ENCODE data around the gene LRRC26.

LRRC26 gene

DNA sequence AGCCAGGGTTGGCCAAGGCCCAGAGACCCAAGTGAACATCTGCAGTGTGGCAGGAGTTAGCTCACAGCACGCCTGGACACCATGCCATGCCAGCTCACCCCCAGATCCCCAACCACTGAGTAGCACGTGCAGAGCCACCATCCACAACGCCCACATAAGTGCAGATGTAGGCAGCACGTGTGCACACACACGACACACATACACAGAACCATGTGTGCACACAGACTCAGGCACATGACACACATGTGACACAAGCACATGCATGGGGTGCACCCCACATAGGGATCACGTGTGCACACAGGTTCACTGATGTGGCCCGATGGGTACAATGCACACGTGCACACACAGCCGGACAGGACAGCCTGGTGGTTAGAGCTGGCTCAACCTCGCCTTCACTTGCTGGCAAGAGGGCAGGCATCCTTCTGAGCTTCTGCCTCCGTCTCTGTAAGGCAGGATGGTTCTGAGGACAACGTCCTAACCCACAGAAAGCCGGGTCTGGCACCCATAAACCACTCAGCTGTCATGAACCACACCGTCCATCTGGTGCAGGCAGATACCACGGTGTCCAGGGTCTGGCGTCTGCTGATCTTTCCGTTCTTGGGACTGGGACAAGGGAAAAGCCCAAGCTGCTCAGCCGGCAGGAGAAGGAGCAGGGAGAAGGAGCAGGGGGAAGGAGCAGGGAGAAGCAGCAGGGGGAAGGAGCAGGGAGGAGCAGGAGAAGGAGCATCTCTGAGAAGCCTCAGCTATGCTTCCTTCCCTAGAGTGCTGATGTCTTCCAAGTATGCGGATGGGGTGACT, 12.0 kb downstream of the LRRC26 start:
- DNase-seq (ENCODE audit: insufficient read length, low spot score): no peak
- FAIRE-seq: no peak

DNA sequence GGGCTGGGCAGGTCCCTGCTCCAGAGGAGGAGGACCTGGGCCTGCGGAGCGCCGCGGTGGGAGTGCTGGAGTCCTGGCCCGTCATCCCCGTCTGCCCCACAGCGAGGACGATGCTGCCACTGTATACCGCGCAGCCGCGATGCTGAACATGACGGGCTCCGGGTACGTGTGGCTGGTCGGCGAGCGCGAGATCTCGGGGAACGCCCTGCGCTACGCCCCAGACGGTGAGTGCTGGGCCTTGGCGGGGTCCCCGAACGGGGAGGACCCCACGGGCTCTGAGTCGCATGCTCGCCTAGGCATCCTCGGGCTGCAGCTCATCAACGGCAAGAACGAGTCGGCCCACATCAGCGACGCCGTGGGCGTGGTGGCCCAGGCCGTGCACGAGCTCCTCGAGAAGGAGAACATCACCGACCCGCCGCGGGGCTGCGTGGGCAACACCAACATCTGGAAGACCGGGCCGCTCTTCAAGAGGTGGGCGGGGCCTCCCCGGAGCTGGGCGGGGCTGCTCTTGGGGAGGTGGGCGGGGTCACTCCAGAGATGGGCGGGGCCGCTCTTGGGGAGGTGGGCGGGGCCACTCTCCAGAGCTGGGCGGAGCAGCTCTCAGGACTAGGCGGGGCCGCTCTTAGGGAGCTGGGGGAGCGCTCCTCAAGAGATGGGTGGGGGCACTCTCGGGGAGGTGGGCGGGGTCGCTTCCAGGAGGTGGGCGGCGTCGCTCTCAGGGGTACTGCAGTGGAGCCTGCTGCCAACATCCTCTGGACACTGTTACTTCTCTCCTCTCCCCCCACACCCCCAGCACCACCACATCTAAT, 13.1 kb downstream of the LRRC26 start:
- FAIRE-seq (peak; percentile 56), DNase-seq (ENCODE audit: insufficient read length, low spot score) (no peak)

DNA sequence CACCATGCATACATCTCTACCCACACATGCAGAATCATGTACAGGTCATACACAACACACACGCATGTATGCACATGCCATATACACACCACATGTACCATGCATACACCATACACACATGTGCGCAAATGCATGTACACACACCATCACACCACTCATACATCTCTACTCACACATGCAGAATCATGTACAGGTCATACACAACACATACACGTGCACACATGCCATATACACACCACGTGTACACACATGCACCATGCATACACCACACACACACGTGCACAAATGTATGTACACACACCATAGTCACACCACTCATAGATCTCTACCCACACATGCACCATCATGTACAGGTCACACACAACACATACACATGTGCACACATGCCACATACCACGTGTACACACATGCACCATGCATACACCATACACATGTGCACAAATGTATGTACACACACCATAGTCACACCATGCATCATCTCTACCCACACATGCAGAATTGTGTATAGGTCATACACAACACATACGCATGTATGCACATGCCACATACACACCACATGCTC, 16.9 kb downstream of the LRRC26 start:
- FAIRE-seq: no peak

DNA sequence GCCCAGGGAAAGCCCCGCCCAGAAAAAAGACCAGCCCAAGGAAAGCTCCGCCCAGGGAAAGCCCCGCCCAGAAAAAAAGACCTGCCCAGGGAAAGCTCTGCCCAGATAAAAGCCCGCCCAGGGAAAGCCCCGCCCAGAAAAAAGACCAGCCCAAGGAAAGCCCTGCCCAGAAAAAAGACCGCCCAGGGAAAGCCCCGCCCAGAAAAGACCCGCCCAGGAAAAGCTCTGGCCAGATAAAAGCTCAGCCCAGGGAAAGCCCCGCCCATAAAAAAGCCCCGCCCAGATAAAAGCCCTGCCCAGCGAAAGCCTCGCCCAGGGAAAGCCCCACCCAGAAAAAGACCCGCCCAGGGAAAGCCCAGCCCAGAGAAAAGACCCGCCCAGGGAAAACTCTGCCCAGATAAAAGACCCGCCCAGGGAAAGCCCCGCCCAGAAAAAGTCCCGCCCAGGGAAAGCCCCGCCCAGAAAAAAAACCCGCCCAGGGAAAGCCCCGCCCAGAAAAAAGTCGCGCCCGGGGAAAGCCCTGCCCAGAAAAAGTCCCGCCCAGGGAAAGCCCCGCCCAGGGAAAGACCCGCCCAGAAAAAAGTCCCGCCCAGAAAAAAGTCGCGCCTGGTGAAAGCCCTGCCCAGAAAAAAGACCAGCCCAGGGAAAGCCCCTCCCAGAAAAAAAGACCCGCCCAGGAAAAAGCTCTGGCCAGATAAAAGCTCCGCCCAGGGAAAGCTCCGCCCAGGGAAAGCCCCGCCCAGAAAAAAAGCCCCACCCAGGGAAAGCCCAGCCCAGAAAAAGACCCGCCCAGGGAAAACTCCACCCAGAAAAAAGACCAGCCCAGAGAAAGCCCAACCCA, 19.0 kb downstream of the LRRC26 start:
- FAIRE-seq (peak; percentile 94), DNase-seq (ENCODE audit: insufficient read length, low spot score) (peak; percentile 76)

More for the DNA sequence above, 16.9 kb downstream of the LRRC26 start:
- no peak for DNase-seq (ENCODE audit: insufficient read length, low spot score)

DNA sequence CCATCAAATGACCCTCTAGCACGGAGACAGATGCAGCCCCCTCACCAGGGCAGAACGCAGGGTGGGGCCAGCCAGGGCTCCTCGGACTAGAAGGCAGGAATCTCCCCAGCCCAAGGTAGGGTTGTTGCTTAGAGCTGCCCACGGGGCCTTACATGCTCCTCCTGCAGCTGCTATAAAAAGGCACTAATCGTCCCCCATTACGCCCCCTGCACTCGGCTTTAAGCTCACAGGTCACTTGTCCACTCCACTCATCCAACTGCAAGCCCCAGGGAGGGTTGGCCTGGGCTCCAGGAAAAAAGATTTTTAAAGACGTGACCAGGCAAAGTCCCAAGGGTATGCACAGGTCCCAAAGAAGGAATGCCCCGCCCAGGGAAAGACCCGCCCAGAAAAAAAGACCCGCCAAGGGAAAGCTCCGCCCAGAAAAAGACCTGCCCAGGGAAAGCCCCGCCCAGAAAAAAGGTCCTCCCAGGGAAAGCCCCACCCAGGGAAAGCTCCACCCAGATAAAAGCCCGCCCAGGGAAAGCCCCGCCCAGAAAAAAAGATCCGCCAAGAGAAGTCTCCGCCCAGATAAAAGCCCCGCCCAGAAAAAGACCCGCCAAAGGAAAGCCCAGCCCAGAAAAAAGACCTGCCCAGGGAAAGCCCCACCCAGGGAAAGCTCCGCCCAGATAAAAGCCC, 19.8 kb downstream of the LRRC26 start:
- FAIRE-seq: no peak
- no peak for DNase-seq (ENCODE audit: insufficient read length, low spot score)

DNA sequence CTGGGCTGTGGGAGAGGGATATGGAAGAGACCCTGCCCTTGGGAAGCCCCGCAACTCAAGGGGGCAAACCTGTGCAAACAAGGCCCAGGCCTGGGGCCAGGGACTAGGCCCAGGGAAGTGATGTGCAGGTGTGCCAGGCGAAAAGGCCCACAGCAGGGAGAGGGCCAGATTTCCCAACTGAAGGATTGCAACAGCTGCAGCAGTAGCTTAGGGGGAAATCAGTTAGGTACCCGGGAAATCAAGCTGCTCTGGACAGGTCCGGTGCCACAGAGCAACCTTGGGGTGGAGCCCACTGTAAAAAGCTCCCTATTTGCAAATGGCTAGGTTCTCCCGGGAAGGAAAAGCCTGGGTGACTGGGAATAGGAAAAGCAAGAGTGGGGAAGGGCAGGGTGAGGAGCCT, 20.5 kb downstream of the LRRC26 start:
- FAIRE-seq (no peak), DNase-seq (ENCODE audit: insufficient read length, low spot score) (no peak)

DNA sequence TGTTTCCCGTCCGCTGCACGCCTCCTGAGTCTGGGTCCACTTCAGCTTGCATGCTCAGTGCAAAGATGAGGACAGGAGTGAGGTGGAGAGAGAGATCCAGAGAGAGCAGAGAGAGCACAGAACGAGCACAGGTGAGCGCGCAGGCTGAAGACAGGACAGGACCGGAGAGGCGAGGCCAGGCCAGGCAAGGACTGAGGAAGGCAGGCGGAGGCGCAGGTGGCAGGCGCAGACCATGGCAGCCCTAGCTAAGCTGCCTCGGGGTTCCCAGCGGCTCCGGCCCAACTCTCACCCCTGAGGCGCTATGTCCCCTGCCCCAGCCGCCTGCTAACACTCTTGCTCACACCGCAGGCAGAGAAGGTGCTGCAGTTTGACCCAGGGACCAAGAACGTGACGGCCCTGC, 21.2 kb downstream of the LRRC26 start:
- DNase-seq (ENCODE audit: insufficient read length, low spot score) (no peak), FAIRE-seq (no peak)

DNA sequence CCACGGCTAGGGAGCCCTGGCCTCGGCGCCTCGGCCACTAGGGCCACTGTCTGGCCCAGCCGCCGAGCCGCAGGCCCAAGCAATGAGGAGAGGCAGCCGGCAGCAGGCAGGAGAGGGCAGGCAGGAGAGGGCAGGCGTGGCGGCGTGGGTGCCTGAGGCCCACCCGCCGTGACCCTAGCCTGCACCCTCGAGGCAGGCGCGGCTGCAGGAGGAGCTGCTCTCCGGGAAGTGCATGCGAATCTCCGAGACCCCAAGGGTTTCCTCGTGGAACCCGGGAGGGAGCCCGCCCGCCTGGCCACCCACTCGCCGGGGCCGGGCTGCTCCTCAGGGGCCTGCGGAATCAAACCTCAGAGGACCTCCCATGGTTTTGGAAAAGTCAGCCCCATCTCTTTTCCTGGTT, 21.6 kb downstream of the LRRC26 start:
- no peak for DNase-seq (ENCODE audit: insufficient read length, low spot score)
- no peak for FAIRE-seq

DNA sequence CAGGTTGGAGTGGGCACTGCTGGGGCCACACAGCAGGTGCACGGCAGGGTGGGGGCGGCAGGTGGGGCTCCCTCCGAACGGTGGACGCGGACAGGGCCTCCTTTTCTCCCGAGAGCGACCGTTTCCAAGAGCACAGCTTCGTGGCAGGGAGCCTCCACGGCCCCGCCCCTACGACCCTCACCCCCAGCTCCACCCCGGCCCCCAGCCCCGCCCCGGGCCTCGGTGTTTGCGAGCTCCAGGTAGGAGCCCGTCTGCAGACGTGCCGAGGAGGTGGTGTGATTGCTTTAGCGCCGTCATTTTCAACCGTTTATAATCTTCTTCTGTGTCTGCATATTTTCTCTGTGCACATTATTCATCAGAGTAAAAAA, 22.1 kb downstream of the LRRC26 start:
- DNase-seq (ENCODE audit: insufficient read length, low spot score): no peak
- no peak for FAIRE-seq

DNA sequence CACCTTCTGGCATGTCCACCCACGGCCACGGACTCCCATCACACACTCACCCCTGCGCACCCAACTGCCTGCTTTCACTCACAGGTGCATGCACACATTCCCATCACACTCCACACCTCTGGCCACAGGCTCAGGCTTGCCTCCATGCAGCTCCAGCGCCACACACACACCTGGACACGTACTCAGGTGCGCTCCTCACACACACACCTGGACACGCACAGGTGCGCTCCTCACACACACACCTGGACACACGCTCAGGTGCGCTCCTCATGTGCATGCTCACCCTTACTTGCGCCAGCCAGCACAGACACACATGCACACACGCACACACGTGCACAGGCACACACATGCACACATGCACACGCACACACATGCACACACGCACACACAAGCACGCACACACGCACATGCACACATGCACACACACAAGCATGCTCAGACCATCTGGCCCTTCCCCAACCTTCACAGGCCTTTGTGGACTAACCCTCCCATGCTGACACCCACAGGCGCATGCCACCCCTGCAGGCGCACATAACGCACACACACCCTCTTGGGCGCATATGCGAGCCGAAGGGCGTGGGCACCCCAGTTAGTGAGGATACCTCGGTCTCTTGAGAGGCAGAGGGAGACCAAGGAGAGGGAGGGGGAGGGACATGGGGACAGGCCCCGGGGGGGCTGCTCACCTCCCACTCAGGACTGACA, 22.6 kb downstream of the LRRC26 start:
- no peak for DNase-seq (ENCODE audit: insufficient read length, low spot score)
- FAIRE-seq: no peak

DNA sequence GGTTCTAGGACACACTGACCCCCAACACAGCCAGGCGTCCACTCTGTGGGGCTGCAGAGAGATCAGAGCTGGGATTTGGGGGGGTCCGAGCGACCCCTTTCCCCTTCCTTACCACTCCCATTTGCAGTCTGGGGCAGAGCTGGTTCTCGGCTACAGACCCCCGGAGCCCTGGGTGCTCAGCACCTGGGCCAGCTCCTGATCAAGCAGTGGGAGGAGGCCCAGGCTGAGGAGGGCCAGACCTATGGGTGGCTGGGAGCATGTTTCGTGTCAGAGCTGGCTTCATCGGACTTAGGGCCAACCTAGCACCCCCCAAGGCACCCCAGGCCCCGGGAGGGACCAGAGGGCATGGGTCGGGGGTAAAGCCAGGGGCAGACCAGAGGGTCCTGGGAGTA, 23.3 kb downstream of the LRRC26 start:
- no peak for FAIRE-seq
- no peak for DNase-seq (ENCODE audit: insufficient read length, low spot score)

DNA sequence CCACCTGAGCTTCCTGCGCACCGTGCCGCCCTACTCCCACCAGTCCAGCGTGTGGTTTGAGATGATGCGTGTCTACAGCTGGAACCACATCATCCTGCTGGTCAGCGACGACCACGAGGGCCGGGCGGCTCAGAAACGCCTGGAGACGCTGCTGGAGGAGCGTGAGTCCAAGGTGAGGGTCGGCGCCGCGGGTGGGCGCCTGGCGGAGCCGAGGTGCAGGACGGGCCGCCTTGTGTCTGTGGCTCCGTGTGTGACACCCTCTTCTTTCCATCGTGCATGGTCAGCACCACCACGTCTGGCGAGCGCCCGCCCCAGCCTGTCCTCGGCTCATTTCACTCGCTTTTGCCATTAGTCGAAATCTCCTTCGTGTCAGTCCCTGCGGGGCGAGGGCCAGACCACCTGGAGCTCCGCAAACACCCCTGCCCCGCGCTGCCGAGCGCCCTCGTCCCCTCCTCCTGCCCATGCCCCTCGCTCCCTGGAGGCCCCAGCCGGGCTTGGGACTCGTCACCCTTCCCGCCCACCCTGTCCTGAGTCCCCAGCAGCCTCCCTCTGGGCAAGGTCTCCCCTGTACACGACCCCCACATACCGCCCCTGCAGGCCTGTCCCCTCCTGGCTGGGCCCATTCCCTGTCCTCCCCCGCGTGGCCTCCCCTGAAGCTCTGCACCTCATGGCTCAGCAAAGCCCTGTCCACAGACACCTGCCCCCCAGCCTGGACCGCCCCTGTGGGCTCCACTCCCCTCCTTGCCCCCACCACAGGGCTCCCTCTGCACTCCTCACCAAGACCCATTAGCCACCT, 23.9 kb downstream of the LRRC26 start:
- DNase-seq (ENCODE audit: insufficient read length, low spot score) (no peak), FAIRE-seq (no peak)

DNA sequence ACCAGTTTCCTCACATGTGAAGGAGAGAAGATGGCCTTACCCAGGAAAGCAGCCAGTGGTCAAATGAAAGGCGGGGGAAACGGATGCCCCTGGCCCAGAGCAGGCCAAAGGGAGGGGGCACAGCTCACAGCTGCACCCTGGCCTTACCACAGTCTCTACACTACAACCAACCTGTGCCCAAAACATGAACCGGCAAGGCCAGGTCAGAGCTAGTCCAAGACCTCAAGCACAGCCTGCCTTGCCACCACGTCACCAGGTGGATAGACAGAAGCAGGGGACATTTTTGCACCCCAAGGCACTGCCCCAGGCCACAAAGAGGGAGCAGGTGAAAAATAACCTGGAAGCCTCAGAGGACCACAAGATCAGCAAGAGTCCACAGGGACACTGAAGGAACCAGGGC, 26.4 kb downstream of the LRRC26 start:
- FAIRE-seq (no peak), DNase-seq (ENCODE audit: insufficient read length, low spot score) (no peak)

DNA sequence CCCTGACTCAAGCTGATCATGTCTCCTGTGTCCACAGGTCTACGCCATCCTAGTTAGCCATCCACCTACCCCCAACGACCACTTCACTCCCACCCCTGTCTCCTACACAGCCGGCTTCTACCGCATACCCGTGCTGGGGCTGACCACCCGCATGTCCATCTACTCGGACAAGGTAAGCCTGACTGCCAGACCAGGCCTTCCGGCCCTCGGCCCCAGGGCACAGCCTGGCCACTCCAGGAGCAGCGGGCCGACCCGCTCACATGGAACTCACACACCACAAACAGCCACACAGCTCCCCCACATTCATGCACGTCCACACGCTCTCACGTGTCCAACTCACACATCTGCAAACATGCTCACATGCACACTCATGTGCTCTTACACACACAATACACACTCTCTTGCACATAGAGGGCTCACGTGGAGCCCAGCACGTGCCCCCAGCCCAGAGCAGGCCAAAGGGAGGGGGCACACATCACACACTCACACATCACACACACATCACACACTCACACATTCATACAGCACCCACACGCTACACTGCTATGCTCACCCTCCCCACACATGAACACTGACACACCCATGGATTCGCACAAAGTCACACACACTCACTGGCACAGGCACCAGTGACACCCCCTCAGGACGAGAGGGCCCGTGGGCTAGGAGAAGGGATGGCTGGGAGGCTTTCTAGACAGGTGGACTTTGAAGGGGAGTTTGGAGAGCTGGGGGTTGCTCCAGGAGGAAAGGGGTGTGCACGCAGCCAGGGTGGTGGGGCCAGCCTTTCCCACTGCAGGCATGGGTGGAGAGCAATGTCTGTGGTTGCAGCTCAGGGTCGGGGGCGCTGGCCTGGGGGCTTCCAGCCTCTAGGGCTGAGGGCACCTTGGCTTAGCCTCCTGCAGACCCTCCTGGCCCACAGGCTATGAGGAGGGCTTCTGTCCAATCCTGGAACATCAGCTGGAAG, 27.6 kb downstream of the LRRC26 start:
- FAIRE-seq (no peak), DNase-seq (ENCODE audit: insufficient read length, low spot score) (peak; percentile 7)

DNA sequence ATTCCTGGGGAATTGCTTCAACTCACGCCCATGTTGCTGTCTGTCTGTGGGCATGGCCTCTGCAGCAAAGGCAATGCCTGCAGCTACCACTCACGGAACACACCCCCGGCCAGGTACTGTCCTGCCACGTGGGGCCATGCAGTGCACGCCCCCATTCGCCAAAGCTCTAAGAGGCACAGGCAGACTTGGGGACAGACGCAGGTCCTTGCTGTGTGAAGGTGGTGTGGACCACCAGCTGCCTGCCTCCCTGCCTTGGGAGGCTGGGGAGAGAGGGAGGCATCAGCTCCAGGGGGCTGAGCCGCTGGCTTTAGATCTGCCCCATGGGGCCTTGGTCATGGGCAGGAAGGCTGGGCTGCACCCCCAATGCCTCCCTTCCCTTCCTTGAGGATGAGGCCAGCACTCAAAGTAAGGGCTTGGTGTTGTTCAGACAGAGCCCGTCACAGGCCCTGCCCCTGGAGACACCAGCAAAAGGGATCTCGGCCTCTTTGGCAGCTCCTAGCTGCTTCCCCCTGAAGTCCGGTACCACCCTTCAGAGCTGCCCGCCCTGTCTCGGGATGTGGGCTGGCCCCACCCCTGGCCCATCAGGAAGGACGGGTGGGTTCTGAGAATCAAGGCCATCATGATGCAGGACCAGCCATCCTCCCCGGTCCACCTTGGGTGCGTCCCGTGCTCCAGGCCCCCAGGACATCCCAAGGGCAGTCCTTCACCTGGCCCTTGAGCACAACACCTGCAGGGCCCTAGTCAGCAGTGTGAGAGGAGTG, 28.6 kb downstream of the LRRC26 start:
- peak; percentile 16 for DNase-seq (ENCODE audit: insufficient read length, low spot score)
- no peak for FAIRE-seq

DNA sequence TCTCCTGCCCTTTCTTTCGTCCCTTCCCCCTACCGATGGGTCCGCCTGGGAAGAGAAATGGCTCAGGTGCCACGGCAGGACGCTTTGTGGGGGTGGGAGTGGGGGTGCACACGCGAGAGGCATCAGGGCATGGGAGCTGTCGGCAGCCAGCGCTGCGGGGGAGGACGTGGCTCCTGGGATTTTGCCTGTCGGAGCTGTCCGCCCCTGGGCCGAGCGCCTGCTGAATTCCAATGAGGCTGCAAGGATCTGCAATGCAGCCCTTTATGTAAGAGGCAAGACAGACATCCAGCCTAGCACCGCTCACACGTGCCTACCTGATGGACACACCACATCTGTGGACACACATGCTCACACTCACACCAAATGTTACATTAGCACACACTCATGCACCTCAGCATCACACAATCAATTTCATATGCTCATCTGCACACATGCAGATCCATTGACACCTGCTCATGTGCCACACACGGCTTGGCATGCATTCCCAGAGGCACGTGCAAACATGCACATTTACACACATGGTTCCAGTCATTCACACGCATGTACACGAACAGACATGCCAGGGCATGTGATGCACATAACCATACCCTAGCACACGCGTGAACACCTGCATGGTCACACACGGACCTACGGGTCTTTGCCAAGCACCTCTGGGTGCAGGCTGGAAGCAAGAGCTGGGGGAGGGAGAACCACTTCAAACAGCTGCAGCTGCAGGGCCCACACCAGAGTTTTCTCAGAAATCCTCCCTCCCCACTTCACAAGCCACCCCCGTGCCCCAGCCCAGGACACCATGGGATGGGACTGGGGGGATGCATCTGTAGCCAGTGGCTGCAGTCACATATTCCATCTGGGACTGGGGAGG, 29.5 kb downstream of the LRRC26 start:
- FAIRE-seq (no peak), DNase-seq (ENCODE audit: insufficient read length, low spot score) (peak; percentile 9)
